Activated T-cell treated with anti-CD3 and anti-CD28 coated beads, Interleukin-2, amount 50 U/mL, for 24 hours (primary cell): ENCODE data around the gene NMRK1.

Experiments used
- DNase-seq: peaks from one replicate; pipeline ENCODE4 v3.0.0-alpha.2; 2020
- H3K27ac Mint-ChIP-seq: 2 replicates; pipeline ENCODE4 v1.8.0; 2020; ENCODE audit warnings: mild to moderate bottlenecking, mixed read lengths
- H3K27me3 Mint-ChIP-seq: 2 replicates; pipeline ENCODE4 v1.8.0; 2020; ENCODE audit warnings: mixed read lengths
- H3K36me3 Mint-ChIP-seq: 2 replicates; pipeline ENCODE4 v1.8.0; 2020; ENCODE audit warnings: low read depth, mixed read lengths
- H3K4me1 Mint-ChIP-seq: 2 replicates; pipeline ENCODE4 v1.8.0; 2020; ENCODE audit warnings: low read depth, mixed read lengths
- H3K4me3 Mint-ChIP-seq: 2 replicates; pipeline ENCODE4 v1.8.0; 2020; ENCODE audit warnings: mild to moderate bottlenecking, moderate library complexity, mixed read lengths
- H3K9me3 Mint-ChIP-seq: 2 replicates; pipeline ENCODE4 v1.8.0; 2020; ENCODE audit warnings: mixed read lengths

The NMRK1 gene

DNA sequence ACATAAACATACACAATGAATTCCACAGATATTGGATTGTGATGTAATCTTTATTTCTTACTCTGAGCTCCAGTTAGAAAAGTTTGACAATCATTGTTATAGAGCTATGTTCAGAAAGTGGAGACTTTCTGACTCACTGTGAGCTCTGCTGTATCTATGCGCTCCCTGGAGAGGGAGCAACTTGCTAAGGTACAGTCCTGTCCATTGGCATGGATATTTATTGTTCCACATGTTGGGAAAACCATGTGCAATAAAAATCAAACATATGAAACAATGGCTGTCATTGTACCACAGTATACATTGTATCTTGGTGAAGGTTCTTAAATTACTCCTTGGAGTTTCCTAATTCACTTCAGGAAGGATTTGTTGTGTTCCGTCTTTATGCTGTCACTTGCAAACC is 26.8 kb downstream of the NMRK1 start:
- DNase-seq: no peak
- Mint-ChIP-seq H3K27me3 (no peaks in the 10 kb centered on the region), H3K9me3 (no peaks in the 10 kb centered on the region), H3K4me1 (peaks cover 3% of the 10 kb centered on the region), H3K4me3 (no peak overlapping the region), H3K36me3 (peaks cover 44% of the 10 kb centered on the region), H3K27ac (no peak overlapping the region)

DNA sequence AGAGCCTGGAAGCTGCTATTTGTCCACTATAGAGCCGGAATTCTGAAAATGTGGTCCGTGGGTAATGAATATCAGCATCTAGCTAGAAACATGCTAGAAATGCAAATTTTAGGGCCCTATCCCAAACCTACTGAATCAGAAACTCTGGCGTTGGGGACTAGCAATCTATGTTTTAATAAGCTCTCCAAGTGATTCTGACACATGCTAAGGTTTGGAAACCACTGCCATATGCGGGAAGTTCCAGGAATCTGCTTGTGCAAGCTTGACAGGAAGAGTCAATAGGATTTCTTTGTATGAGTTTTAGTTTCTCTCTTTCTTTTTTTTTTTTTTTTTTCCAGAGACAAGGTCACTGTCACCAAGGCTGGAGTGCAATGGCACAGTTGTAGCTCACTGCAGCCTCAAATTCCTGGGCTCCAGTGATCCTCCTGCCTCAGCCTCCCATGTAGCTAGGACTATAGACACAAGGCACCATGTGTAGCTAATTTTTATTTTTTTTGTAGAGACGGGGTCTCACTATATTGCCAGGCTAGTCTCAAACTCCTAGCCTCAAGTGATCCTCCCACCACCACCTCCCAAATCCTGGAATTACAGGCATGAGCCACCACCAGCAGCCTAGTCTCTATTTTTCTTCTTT is 33.5 kb downstream of the NMRK1 start:
- Mint-ChIP-seq H3K4me3 (no peak overlapping the region), H3K4me1 (no peaks in the 10 kb centered on the region), H3K9me3 (no peaks in the 10 kb centered on the region), H3K36me3 (peaks cover 2% of the 10 kb centered on the region), H3K27ac (no peak overlapping the region), H3K27me3 (no peaks in the 10 kb centered on the region)
- no peak for DNase-seq

DNA sequence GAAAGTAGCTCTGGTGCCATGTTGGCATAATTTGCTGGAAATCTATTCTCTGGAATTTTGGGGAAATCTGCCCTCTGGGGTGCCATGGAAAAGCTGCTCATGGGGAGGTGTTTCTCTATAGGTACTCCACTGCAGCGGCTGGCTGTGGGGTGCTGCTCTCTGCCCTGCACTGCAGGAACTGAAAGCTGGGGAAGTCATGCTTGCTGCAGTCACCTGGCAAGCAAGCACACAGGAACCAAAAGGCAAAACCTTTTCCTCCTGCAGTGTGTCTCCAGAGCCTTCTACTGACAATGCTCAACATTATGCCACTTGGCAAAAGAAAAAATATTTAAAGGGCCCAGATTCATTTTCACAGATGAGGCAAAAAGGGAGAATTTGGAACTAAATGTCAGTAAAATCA is 34.1 kb downstream of the NMRK1 start:
- Mint-ChIP-seq H3K27me3 (no peaks in the 10 kb centered on the region), H3K4me1 (no peaks in the 10 kb centered on the region), H3K4me3 (no peak overlapping the region), H3K36me3 (no peaks in the 10 kb centered on the region), H3K27ac (no peak overlapping the region), H3K9me3 (no peaks in the 10 kb centered on the region)
- DNase-seq: no peak

DNA sequence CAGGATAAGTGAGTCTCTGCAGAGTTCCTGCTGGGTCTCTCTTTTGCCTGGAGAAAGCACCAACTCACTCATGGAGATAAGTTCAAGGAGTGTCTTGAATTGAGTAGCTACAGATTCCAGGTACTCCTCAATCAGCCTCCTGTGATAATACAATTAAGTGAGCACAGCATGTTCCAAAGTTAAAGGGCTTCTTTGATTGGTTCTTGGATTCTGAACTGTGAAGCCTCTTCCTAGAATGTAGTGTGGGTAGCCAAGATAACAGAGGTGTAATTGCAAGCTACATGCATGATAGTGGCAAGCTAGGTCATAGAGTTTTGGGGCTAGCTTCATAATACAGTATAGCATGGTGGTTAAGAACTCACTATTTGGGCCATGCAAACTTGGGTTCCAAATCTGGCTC is 36.7 kb downstream of the NMRK1 start:
- no peaks in the 10 kb centered on the region for H3K9me3 Mint-ChIP-seq
- no peaks in the 10 kb centered on the region for H3K27me3 Mint-ChIP-seq
- no peak for DNase-seq
- H3K4me3 Mint-ChIP-seq: no peak overlapping the region
- H3K4me1 Mint-ChIP-seq: no peaks in the 10 kb centered on the region
- H3K36me3 Mint-ChIP-seq: no peaks in the 10 kb centered on the region
- H3K27ac Mint-ChIP-seq: no peak overlapping the region

DNA sequence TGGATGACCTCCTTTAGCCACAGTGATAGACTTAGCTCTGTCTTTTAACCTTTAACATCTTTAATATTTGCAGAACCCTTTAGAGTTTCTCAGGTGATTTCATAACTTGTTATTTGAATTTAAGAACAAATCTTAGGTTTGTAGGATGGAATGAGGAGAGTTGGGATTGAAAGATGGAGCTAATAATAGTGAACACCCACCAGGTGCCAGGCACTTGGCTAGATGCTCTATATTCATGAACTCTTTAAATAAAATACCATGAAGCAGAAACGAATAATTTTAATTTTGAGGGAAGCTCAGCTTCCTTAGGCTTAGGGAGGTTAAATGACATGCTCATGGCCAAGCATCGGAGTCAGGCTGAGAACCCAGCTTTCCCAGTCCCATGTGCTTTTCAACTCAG is 40.4 kb downstream of the NMRK1 start:
- H3K4me3 Mint-ChIP-seq: no peak overlapping the region
- H3K27me3 Mint-ChIP-seq: peaks cover 7% of the 10 kb centered on the region
- H3K9me3 Mint-ChIP-seq: no peaks in the 10 kb centered on the region
- no peaks in the 10 kb centered on the region for H3K4me1 Mint-ChIP-seq
- DNase-seq: no peak
- H3K36me3 Mint-ChIP-seq: no peaks in the 10 kb centered on the region
- no peak overlapping the region for H3K27ac Mint-ChIP-seq

DNA sequence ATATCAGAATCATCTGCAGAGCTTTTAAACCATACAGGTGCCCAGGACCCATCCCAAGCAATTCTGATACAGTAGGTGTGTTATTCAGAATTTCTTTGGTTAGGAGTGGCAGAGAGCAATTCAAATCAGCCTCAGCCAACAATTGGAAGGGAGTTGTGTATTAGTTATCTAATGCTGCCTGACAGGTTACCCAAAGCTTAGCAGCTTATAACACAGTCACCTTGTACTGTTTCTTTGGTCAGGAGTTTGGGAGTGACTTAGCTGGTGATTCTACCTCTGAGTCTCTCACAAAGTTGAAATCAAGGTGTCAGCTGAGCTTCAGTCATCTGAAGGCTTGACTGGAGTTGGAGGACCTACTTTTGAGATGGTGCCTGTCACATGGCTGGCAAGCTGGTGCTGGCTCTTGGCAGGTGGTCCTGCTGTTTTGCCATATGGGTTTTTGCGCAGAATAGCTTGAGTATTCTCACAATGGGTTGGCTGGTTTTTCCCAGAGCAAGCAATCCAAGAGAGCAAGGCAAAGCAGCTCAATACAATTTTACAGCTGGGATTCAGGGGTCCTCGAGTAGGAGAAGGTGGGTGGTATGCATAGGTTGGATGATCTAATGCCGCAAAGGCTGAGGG is 41.1 kb downstream of the NMRK1 start:
- Mint-ChIP-seq H3K27ac (no peak overlapping the region), H3K9me3 (no peaks in the 10 kb centered on the region), H3K4me1 (no peaks in the 10 kb centered on the region), H3K36me3 (no peaks in the 10 kb centered on the region), H3K27me3 (peaks cover 7% of the 10 kb centered on the region), H3K4me3 (no peak overlapping the region)
- DNase-seq: no peak

DNA sequence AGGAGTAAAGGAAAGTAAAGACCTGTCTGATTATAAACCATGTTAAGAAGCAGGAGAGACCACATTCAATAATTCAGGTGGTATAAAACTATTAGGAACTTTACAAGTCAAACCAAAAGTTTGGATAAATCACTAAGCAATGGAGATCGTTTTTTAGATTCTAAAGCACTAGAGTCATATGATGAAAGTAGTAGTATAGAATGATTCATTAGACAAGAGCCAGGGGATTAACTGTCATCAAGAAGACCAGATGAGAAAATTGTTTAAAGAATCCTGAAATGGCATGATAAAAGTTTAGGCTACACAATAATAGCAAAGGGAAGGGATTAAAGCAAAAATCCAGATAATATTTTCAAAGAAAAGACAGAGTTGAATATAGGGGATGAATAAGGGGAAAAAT is 46.9 kb downstream of the NMRK1 start:
- no peak overlapping the region for H3K27ac Mint-ChIP-seq
- no peaks in the 10 kb centered on the region for H3K9me3 Mint-ChIP-seq
- peaks cover 4% of the 10 kb centered on the region for H3K4me1 Mint-ChIP-seq
- peaks cover 7% of the 10 kb centered on the region for H3K27me3 Mint-ChIP-seq
- H3K4me3 Mint-ChIP-seq: no peak overlapping the region
- DNase-seq: no peak
- H3K36me3 Mint-ChIP-seq: no peaks in the 10 kb centered on the region

DNA sequence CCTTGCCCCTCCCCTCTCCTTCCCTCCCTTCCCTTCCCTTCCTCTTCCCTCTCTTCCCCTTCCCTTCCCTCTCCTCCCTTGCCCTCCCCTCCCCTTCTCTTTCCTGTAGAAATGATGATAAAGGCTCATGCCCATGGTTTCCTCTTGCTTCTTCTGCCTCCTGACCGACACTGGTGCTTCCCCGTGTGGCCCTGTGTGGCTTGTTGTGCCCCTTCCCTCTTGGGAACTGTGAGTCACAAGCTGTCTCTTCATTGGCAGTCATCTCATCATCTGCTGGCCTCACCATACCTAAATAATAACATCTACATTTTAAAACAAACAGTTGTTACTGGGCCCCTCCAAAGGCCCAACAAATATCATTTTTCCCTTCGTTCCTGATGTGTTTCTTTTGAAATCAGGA is 48.2 kb downstream of the NMRK1 start:
- Mint-ChIP-seq H3K4me3 (no peak overlapping the region), H3K27ac (no peak overlapping the region), H3K4me1 (peaks cover 4% of the 10 kb centered on the region), H3K27me3 (peaks cover under 1% of the 10 kb centered on the region), H3K9me3 (no peaks in the 10 kb centered on the region), H3K36me3 (no peaks in the 10 kb centered on the region)
- DNase-seq: no peak

DNA sequence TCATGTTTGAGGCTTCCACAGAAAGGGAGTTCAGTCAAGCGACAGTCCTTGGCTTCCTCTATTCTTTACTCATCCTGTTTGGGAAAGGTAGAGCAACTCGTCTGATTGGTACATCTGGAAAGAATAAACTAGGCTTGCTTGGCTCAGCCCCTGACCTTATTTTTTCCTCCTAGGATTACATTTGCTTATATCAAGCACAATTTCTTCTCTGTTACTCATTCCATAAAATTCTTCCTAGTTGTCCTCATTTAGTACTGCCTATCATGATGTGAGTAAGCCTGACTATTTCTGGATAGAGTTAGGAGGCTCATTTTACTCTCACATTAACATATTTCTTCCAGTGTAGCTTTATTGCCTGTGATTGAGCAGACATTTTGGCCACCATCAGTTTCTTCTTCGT is 48.9 kb downstream of the NMRK1 start:
- no peaks in the 10 kb centered on the region for H3K27me3 Mint-ChIP-seq

DNA sequence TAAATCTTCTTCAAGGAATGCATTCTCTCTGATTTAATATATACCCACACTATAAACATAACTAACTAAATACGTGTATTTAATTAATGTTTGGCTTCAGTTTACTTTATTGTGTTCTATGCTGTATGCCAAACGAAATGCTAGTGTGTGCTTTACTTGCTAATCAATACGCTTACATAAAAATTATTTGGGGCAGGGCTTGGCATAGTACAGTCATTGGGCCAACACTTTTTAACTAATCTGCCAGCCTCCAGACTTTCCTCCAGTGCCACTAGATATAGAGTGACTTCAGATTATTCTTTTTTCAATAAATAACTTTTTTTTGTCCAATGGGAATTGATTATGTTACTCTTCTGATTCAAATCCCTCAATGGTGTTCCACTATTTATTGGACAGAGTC is 51.2 kb downstream of the NMRK1 start:
- Mint-ChIP-seq H3K4me3 (no peak overlapping the region), H3K4me1 (peaks cover 4% of the 10 kb centered on the region), H3K36me3 (no peaks in the 10 kb centered on the region), H3K9me3 (no peaks in the 10 kb centered on the region), H3K27ac (no peak overlapping the region), H3K27me3 (no peaks in the 10 kb centered on the region)
- DNase-seq: no peak

More for the DNA sequence above, 48.9 kb downstream of the NMRK1 start:
- Mint-ChIP-seq H3K27ac (no peak overlapping the region), H3K9me3 (no peaks in the 10 kb centered on the region), H3K36me3 (no peaks in the 10 kb centered on the region), H3K4me1 (peaks cover 4% of the 10 kb centered on the region), H3K4me3 (no peak overlapping the region)
- no peak for DNase-seq

DNA sequence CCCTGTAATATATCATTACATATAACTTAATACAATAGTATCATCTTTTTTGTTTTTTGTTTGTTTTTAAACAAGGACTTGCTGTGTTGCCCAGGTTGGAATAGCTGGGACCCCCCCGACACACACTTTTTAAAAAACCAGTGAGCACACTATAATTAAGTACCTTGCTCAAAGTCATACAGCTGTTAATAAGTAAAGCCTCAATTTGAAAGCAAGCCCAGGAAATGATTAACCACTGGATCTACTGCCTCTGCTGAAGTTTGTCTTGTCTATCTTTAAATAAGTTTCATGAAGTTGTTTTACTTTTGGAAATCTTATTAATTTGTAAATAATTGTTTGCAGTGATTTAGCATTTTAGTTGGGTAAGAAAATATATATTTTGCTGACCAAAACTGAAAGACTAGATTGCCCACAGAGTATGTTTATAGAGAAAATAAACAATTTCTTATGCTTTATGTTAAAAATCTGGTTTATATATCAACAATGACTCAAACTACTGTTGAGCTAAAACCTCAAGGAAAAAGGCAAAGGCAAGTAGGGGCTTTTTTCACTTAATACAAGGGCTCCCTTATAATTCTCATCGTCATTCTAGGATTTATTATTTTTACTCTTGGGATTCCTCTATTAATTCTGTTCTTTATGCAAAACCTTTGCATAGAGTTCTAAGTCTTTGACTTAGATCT is 54.0 kb downstream of the NMRK1 start:
- peaks cover 1% of the 10 kb centered on the region for H3K4me1 Mint-ChIP-seq
- H3K4me3 Mint-ChIP-seq: no peak overlapping the region
- H3K27ac Mint-ChIP-seq: no peak overlapping the region
- H3K27me3 Mint-ChIP-seq: no peaks in the 10 kb centered on the region
- no peaks in the 10 kb centered on the region for H3K36me3 Mint-ChIP-seq
- no peaks in the 10 kb centered on the region for H3K9me3 Mint-ChIP-seq
- no peak for DNase-seq

DNA sequence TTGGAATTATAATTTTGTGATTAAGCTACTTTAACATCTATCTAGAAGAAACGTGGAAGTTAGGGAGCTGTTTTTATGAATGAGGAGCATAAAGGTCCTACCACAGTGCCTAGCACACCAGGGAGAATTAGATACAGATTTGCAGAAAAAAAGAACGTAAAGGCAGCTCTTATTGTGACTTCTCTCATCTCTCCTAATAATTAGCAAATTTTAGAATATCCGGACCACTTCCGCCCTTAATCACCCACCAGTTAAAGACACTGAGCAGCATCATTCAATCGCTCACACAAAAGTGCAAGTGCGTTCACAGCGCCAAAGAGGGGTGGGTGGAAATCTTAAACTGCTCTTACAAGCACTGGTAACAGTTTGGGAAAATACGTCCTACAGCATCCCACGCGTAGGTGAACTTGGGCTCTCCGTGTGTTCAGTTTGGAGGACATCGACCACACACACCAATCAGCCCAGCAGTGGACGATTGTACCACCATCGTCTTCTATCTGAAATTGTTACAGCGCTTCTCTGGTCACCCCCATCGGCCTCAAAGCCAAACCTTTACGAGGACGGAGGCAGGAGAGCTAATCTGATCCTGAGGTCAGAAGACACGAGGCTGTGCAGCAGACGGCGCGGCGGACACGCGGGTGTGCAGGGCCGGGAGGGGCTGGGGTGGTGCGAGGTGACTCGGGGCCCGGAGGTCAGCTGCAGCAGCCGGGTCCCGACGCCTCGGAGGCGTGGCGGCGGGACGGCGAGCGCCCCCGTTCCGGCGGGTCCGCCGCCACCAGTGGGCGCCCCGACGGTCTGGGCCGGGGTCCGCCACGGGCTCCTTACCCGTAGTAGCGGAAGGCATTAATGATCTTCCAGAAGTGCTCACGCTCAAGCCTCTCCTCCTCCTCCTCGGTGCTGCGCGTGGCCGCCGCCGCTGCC is 60.5 kb downstream of the NMRK1 start:
- DNase-seq: no peak
- Mint-ChIP-seq H3K27ac (peak overlapping the region; percentile 97), H3K9me3 (no peaks in the 10 kb centered on the region), H3K27me3 (no peaks in the 10 kb centered on the region), H3K4me3 (peak overlapping the region; percentile 97), H3K4me1 (peaks cover 42% of the 10 kb centered on the region), H3K36me3 (peaks cover 36% of the 10 kb centered on the region)

DNA sequence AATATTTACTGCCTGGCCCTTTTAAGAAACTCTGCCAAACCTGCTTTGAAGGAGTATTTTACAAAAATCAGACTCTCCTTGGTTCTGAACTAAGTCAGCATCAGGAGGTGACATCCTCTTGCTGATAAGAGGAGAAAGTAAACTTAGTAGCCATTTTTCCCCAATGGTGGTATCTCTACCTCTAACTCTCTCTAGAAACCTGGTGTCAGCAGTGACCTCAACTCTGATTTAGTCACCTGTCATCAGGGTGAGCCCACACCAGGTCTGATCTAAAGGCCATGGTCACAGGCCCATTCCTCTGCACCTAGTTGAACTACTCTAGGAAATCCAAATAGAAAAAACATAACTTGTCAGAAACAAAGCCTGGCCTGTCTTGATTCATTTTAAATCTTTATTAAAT is 64.1 kb downstream of the NMRK1 start:
- H3K27ac Mint-ChIP-seq: peak overlapping the region; percentile 47
- H3K27me3 Mint-ChIP-seq: no peaks in the 10 kb centered on the region
- DNase-seq: no peak
- peaks cover 64% of the 10 kb centered on the region for H3K4me1 Mint-ChIP-seq
- no peaks in the 10 kb centered on the region for H3K9me3 Mint-ChIP-seq
- H3K4me3 Mint-ChIP-seq: no peak overlapping the region
- H3K36me3 Mint-ChIP-seq: peaks cover 60% of the 10 kb centered on the region

DNA sequence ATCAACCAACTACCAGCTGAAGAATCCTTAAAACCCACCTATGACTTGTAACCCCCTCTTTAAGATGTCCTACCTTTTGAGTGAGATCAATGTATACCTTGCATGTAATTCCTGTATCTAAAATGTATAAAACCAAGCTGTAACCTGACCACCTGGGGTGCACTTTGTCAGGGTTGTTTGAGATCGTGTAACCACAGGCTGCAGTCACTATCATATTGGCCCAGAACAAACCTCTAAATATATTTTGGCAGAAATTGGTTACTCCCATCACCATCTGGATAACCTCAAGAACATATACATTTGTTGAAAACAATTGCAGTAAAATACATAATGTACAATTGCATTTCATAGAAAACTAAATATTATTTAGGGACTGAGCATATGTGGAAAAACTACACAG is 68.3 kb downstream of the NMRK1 start:
- Mint-ChIP-seq H3K27ac (no peak overlapping the region), H3K36me3 (peaks cover 65% of the 10 kb centered on the region), H3K4me1 (peaks cover 48% of the 10 kb centered on the region), H3K27me3 (no peaks in the 10 kb centered on the region), H3K9me3 (no peaks in the 10 kb centered on the region), H3K4me3 (no peak overlapping the region)
- DNase-seq: no peak
